ENCODE measurements around the gene ZNF239.

Gene ZNF239

DNA sequence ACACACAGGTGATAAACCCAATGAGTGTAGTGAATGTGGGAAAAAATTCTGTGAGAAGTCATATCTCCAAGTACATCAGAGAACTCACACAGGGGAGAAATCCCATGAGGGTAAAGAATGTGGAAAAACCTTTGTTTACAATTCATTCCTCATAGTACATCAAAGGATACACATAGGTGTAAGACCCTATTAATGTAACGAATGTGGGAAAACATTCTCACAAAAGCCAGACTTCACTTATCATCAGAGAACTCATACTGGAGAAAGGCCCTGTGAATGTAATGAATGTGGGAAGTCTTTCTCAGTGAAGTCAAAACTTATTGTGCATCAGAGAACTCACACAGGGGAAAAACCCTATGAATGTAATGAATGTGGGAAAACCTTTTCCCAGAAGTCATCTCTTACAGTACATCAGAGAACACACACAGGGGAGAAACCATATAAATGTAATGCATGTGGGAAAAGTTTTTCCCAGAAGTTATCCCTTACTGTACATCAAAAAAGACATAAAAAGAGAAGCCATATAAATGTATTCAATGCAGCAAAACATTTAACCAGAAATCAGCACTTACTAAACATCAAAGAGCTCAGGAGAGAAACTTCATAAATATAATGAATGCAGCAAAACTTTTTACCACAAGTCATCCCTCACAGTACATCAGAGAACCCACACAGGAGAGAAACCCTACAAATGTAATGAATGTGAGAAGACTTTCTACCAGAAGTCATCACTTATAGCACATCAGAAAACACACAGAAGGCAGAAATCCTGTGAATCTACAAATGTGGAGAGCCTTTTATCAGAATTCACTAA, 49.8 kb downstream of the ZNF239 start:
- H3K79me2 ChIP-seq (ENCODE audit: control insufficient read depth, insufficient read depth, low read length, poor library complexity) = no peaks in the 10 kb centered on the region
- H3K4me3 ChIP-seq (ENCODE audit: low read depth, low read length) = no peak overlapping the region
- H3K4ac ChIP-seq (ENCODE audit: low read depth, low read length) = no peak overlapping the region
- no peak overlapping the region for H3K27ac ChIP-seq (ENCODE audit: low read depth, low read length)
- H2BK12ac ChIP-seq (ENCODE audit: low read length) = no peak overlapping the region
- H3K4me2 ChIP-seq (ENCODE audit: low read length) = no peak overlapping the region
- H3K14ac ChIP-seq (ENCODE audit: low read length) = no peak overlapping the region
- no peak overlapping the region for H3K23ac ChIP-seq (ENCODE audit: low read length)
- no peak overlapping the region for H4K12ac ChIP-seq (ENCODE audit: low read depth, low read length)
- DNase-seq = no peak
- H3K79me1 ChIP-seq (ENCODE audit: low read length) = no peaks in the 10 kb centered on the region
- no peak overlapping the region for H3K18ac ChIP-seq (ENCODE audit: low read length)
- H3K27me3 ChIP-seq (ENCODE audit: insufficient read depth, low read length) = no peaks in the 10 kb centered on the region
- H4K91ac ChIP-seq (ENCODE audit: low read depth, low read length) = no peak overlapping the region
- no peaks in the 10 kb centered on the region for H3K4me1 ChIP-seq (ENCODE audit: control insufficient read depth in 1 of 2, insufficient read depth in 2 of 2, low read length in 2 of 2)
- H2BK120ac ChIP-seq (ENCODE audit: insufficient read depth, low read length, poor library complexity) = no peak overlapping the region
- H2AK5ac ChIP-seq (ENCODE audit: low read length) = no peak overlapping the region
- peaks cover 2% of the 10 kb centered on the region for H3K9me3 ChIP-seq (ENCODE audit: insufficient read depth, low read depth, low read length)
- H2BK5ac ChIP-seq (ENCODE audit: low read depth, low read length, poor library complexity) = no peak overlapping the region
- no peak overlapping the region for H3K9ac ChIP-seq (ENCODE audit: low read length)
- no peaks in the 10 kb centered on the region for H3K36me3 ChIP-seq (ENCODE audit: control insufficient read depth in 1 of 2, insufficient read depth in 2 of 2, low read length in 2 of 2)
- WGBS (ENCODE audit: extremely low coverage, insufficient coverage, insufficient read length) = no CpG with 5 or more reads among the region's 1 CpG
- no peak overlapping the region for H2AFZ ChIP-seq (ENCODE audit: insufficient read depth, low read length, poor library complexity)
- no peak overlapping the region for H4K8ac ChIP-seq (ENCODE audit: low read depth, low read length)
